PC-3 (cell line): Measurements from ENCODE around the gene CAMTA1. TPM values are rescaled to one million over a fixed set of nuclear protein-coding genes. Genes with fewer than 3 reads are reported as not detected.

Source experiments
- ATAC-seq: fragments of 200-7000 bp; cut with Tn5 transposase; 2 replicates; pipeline ENCODE4 v1.9.1; 2020; ENCODE audit warnings: mild to moderate bottlenecking, moderate library complexity
- BruUV-seq: library from RNA; stranded (reverse); fragments of 400-500 nt; replicated peaks from 2 replicates; lab custom pipeline; 2021; lab: Mats Ljungman, UMichigan
- CTCF ChIA-PET: fragments of 300-600 bp; sonication (Branson Sonifier 250); formaldehyde crosslinking; loops from one replicate; lab custom pipeline; 2022; ENCODE audit warnings: antibody characterized with exemption; lab: Charles Lee
- POLR2A ChIA-PET: fragments of 300-600 bp; sonication (Branson Sonifier 250); formaldehyde crosslinking; loops from one replicate; lab custom pipeline; 2022; ENCODE audit warnings: antibody characterized with exemption; ENCODE audit not compliant: unreplicated experiment; lab: Charles Lee
- DNase-seq: peaks from one replicate; pipeline ENCODE4 v3.0.0-alpha.2; 2015
- H2AFZ ChIP-seq: fragments of 300-600 bp; sonication (generic); 2 replicates; pipeline ENCODE4 v1.6.0; 2016; ENCODE audit warnings: antibody characterized with exemption, low read length
- H3F3A ChIP-seq: fragments of 300-600 bp; sonication (generic); one replicate; pipeline ENCODE4 v1.6.0; 2017; ENCODE audit warnings: antibody characterized with exemption, low read length, control low read depth, mild to moderate bottlenecking; ENCODE audit not compliant: unreplicated experiment
- H3K27ac ChIP-seq: fragments of 300-600 bp; sonication (generic); 2 replicates; pipeline ENCODE4 v1.5.1; 2016; ENCODE audit warnings: mild to moderate bottlenecking, low read length
- H3K27me3 ChIP-seq: fragments of 300-600 bp; sonication (generic); 2 replicates; pipeline ENCODE4 v1.6.1; 2016; ENCODE audit warnings: low read length, mixed read lengths
- H3K36me3 ChIP-seq: fragments of 300-600 bp; sonication (generic); 2 replicates; pipeline ENCODE4 v1.6.1; 2016; ENCODE audit warnings: low read depth, mixed run types, low read length, mixed read lengths
- H3K4me1 ChIP-seq: fragments of 300-600 bp; sonication (generic); 2 replicates; pipeline ENCODE4 v1.5.1; 2016; ENCODE audit warnings: low read length; ENCODE audit not compliant: insufficient read depth
- H3K4me2 ChIP-seq: fragments of 300-600 bp; sonication (generic); 2 replicates; pipeline ENCODE4 v1.6.0; 2016; ENCODE audit warnings: low read length
- H3K4me3 ChIP-seq: fragments of 300-600 bp; sonication (generic); 2 replicates; pipeline ENCODE4 v1.5.1; 2016; ENCODE audit warnings: mild to moderate bottlenecking, low read length, mixed read lengths
- H3K79me2 ChIP-seq: fragments of 300-600 bp; sonication (generic); 2 replicates; pipeline ENCODE4 v1.6.1; 2017; ENCODE audit warnings: low read length, mixed read lengths
- H3K9ac ChIP-seq: fragments of 300-600 bp; sonication (generic); 2 replicates; pipeline ENCODE4 v1.6.0; 2016; ENCODE audit warnings: mild to moderate bottlenecking, low read length
- H3K9me2 ChIP-seq: fragments of 300-600 bp; sonication (generic); replicated peaks from 2 replicates; pipeline ENCODE4 v1.6.1; 2016; ENCODE audit warnings: mixed run types, low read length, mixed read lengths
- H3K9me3 ChIP-seq: fragments of 300-600 bp; sonication (generic); 2 replicates; pipeline ENCODE4 v1.6.1; 2016; ENCODE audit warnings: low read length, mixed read lengths
- H4K20me1 ChIP-seq: fragments of 300-600 bp; sonication (generic); 2 replicates; pipeline ENCODE4 v1.6.1; 2016; ENCODE audit warnings: low read length, mixed read lengths
- EZH2 ChIP-seq: fragments of 300-600 bp; sonication (generic); IDR thresholded peaks from one replicate; pipeline ENCODE4 v1.6.1; 2017; ENCODE audit warnings: antibody characterized with exemption, mild to moderate bottlenecking, low read length; ENCODE audit not compliant: unreplicated experiment
- EZH2phosphoT487 ChIP-seq: fragments of 300-600 bp; sonication (generic); IDR thresholded peaks from 2 replicates; pipeline ENCODE4 v1.6.1; 2018; ENCODE audit warnings: mild to moderate bottlenecking, antibody characterized with exemption, low read length, borderline replicate concordance
- intact Hi-C: fragments of 100-400 bp; cut with micrococcal nuclease; formaldehyde crosslinking; loops from 2 replicates; pipeline ENCODE4 v1.9.0; 2023
- total RNA-seq: library from RNA; depleted of rRNA; stranded (reverse); fragments of >200 nt; gene quantifications from 2 replicates; pipeline ENCODE4 v1.2.3, GENCODE V29; 2014
- TF ChIP-seq, protein P1 (sequence below): fragments of 300-600 bp; sonication (generic); conservative IDR thresholded peaks from 2 replicates; pipeline ENCODE4 v1.5.1; 2017; ENCODE audit warnings: antibody characterized with exemption, low read depth, mild to moderate bottlenecking, low read length

The CAMTA1 gene
- total RNA-seq, 1 experiment from 2014 or later = 40.8 TPM

DNA sequence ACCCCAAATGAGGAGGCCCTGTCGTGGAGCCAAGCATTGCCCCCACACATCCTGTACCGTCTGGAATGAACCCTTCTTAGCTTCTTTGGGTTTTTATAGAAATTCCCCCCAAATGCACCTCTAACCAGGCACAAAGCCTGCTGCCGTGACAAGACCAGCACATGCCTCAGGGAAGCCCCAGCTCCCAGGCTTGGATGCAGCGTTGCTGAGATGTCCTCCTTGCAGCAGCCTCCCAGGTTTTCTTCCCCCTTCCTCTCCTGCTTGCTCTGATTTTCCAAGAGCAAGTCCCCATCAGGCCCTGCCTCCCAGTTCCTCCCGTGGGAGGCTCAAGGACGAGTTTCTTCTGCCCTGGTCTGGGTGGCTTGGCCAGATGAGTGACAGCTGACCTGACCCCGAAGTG is 866.8 kb downstream of the CAMTA1 start:
- ChIA-PET CTCF (no interaction called here), POLR2A (no interaction called here)
- BruUV-seq = no TSS peak
- no peaks in the 10 kb centered on the region for H3F3A ChIP-seq
- no peaks in the 10 kb centered on the region for H3K9me2 ChIP-seq
- H3K4me1 ChIP-seq = no peaks in the 10 kb centered on the region
- no peaks in the 10 kb centered on the region for H3K79me2 ChIP-seq
- DNase-seq = no peak
- no peaks in the 10 kb centered on the region for H3K36me3 ChIP-seq
- H3K4me3 ChIP-seq = no peak overlapping the region
- H2AFZ ChIP-seq = no peak overlapping the region
- no peaks in the 10 kb centered on the region for H4K20me1 ChIP-seq
- no peak overlapping the region for H3K4me2 ChIP-seq
- H3K9ac ChIP-seq = no peak overlapping the region
- TF ChIP-seq EZH2 = no peak
- TF ChIP-seq, protein P1, sequence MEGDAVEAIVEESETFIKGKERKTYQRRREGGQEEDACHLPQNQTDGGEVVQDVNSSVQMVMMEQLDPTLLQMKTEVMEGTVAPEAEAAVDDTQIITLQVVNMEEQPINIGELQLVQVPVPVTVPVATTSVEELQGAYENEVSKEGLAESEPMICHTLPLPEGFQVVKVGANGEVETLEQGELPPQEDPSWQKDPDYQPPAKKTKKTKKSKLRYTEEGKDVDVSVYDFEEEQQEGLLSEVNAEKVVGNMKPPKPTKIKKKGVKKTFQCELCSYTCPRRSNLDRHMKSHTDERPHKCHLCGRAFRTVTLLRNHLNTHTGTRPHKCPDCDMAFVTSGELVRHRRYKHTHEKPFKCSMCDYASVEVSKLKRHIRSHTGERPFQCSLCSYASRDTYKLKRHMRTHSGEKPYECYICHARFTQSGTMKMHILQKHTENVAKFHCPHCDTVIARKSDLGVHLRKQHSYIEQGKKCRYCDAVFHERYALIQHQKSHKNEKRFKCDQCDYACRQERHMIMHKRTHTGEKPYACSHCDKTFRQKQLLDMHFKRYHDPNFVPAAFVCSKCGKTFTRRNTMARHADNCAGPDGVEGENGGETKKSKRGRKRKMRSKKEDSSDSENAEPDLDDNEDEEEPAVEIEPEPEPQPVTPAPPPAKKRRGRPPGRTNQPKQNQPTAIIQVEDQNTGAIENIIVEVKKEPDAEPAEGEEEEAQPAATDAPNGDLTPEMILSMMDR = no peak
- no peak for TF ChIP-seq EZH2phosphoT487
- ATAC-seq = no peak
- no peak overlapping the region for H3K27ac ChIP-seq
- no peaks in the 10 kb centered on the region for H3K9me3 ChIP-seq
- intact Hi-C loops = no loop called here
- peaks cover 4% of the 10 kb centered on the region; the same call in 1 of the 2 replicates for H3K27me3 ChIP-seq

DNA sequence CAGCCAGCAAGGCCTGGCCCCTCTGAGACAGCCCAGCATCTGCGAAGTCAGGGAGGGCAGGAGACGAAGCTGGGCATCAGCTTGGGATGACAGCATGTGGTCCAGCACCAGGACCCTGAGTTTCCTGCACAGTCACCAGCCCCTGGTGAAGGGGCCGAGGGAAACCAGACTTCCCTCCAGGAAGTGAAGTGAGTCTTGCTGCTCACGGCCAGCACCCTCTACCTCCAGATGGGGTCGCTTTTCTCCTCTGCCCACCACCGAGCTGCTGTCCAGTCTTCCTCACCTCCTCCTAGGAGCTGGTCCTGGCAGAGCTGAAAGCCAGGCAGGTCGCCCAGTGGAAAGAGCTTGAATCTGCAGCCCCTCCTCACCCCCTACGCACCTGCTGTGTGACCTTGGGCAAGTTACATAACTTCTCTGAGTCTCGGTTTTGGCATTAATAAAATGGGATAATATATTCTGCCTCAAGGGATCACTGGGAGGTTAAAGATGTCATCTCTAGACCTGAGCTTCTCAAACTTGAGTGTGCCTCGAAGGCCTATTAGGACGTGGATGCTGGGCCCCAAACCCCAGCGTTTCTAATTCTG is 867.4 kb downstream of the CAMTA1 start:
- H3K36me3 ChIP-seq = no peaks in the 10 kb centered on the region
- H3F3A ChIP-seq = no peaks in the 10 kb centered on the region
- H3K79me2 ChIP-seq = no peaks in the 10 kb centered on the region
- no peak for TF ChIP-seq EZH2phosphoT487
- no peak for TF ChIP-seq EZH2
- TF ChIP-seq, protein P1 = no peak
- BruUV-seq = no TSS peak
- CTCF ChIA-PET = no interaction called here
- POLR2A ChIA-PET = no interaction called here
- no peak overlapping the region for H2AFZ ChIP-seq
- H4K20me1 ChIP-seq = no peaks in the 10 kb centered on the region
- no peak overlapping the region for H3K4me3 ChIP-seq
- ATAC-seq (no peak), DNase-seq (no peak)
- intact Hi-C loops = no loop called here
- no peaks in the 10 kb centered on the region for H3K4me1 ChIP-seq
- H3K9me3 ChIP-seq = no peaks in the 10 kb centered on the region
- no peaks in the 10 kb centered on the region for H3K9me2 ChIP-seq
- H3K4me2 ChIP-seq = no peak overlapping the region
- peaks cover 4% of the 10 kb centered on the region; the same call in 1 of the 2 replicates for H3K27me3 ChIP-seq
- no peak overlapping the region for H3K27ac ChIP-seq
- H3K9ac ChIP-seq = no peak overlapping the region

GRCh38 chr1:7654725-7655124 is 869.5 kb downstream of the CAMTA1 start:
- Histone ChIP-seq H3K79me2 (no peaks in the 10 kb centered on the region), H3K27me3 (peaks cover 10% of the 10 kb centered on the region; the same call in 1 of the 2 replicates)
- POLR2A ChIA-PET = no interaction called here

More at GRCh38 chr1:7654725-7655124, 869.5 kb downstream of the CAMTA1 start:
- Histone ChIP-seq H3K36me3 (no peaks in the 10 kb centered on the region), H4K20me1 (no peaks in the 10 kb centered on the region), H3K9me3 (no peaks in the 10 kb centered on the region), H3K27ac (no peak overlapping the region), H3F3A (no peaks in the 10 kb centered on the region), H3K4me2 (no peak overlapping the region), H2AFZ (no peak overlapping the region), H3K9me2 (no peaks in the 10 kb centered on the region), H3K4me3 (no peak overlapping the region), H3K9ac (no peak overlapping the region), H3K4me1 (no peaks in the 10 kb centered on the region)
- BruUV-seq = no TSS peak
- ATAC-seq (no peak), DNase-seq (no peak)
- CTCF ChIA-PET = no interaction called here
- TF ChIP-seq, protein P1 = no peak
- TF ChIP-seq EZH2phosphoT487 (no peak), EZH2 (no peak)
- intact Hi-C loops = no loop called here
